GM23338 (cell line): Measurements from ENCODE around the gene ENTHD1. TPM values are rescaled to one million over a fixed set of nuclear protein-coding genes. Genes with fewer than 3 reads are reported as not detected.

Experiments used
- ATAC-seq: fragments of 200-7000 bp; cut with Tn5 transposase; 3 replicates; pipeline ENCODE4 v1.9.1; 2020
- DNase-seq: peaks from one replicate; pipeline ENCODE4 v3.0.0-alpha.2; 2015; ENCODE audit warnings: low spot score
- H2AFZ ChIP-seq: fragments of 200-600 bp; sonication (generic); 2 replicates; pipeline ENCODE4 v1.8.0; 2016; ENCODE audit warnings: antibody characterized with exemption, mild to moderate bottlenecking, moderate library complexity
- H3F3A ChIP-seq: fragments of 200-600 bp; sonication (generic); replicated peaks from 2 replicates; pipeline ENCODE4 v1.8.0; 2017; ENCODE audit warnings: antibody characterized with exemption, mixed run types, low read depth
- H3K27ac ChIP-seq: fragments of 200-600 bp; sonication (generic); 2 replicates; pipeline ENCODE4 v1.6.1; 2016; ENCODE audit warnings: low read depth
- H3K27me3 ChIP-seq: fragments of 200-600 bp; sonication (generic); 2 replicates; pipeline ENCODE4 v1.8.0; 2016; ENCODE audit warnings: mild to moderate bottlenecking, mixed run types, moderate library complexity; ENCODE audit not compliant: insufficient read depth
- H3K36me3 ChIP-seq: fragments of 200-600 bp; sonication (generic); 2 replicates; pipeline ENCODE4 v1.8.0; 2016; ENCODE audit warnings: mild to moderate bottlenecking; ENCODE audit not compliant: insufficient read depth
- H3K4me1 ChIP-seq: fragments of 200-600 bp; sonication (generic); 2 replicates; pipeline ENCODE4 v1.8.0; 2016; ENCODE audit warnings: mild to moderate bottlenecking, moderate library complexity; ENCODE audit not compliant: insufficient read depth
- H3K4me2 ChIP-seq: fragments of 200-600 bp; sonication (generic); 2 replicates; pipeline ENCODE4 v1.7.1; 2017; ENCODE audit warnings: mixed run types
- H3K4me3 ChIP-seq: fragments of 200-600 bp; sonication (generic); 2 replicates; pipeline ENCODE4 v1.6.1; 2016; ENCODE audit warnings: mixed run types
- H3K79me2 ChIP-seq: fragments of 200-600 bp; sonication (generic); replicated peaks from 2 replicates; pipeline ENCODE4 v1.8.0; 2017; ENCODE audit warnings: mild to moderate bottlenecking; ENCODE audit not compliant: insufficient read depth
- H3K9me2 ChIP-seq: fragments of 200-600 bp; sonication (generic); 2 replicates; pipeline ENCODE4 v1.8.0; 2017; ENCODE audit not compliant: insufficient read depth
- H4K20me1 ChIP-seq: fragments of 200-600 bp; sonication (generic); replicated peaks from 2 replicates; pipeline ENCODE4 v1.8.0; 2017; ENCODE audit warnings: mild to moderate bottlenecking; ENCODE audit not compliant: insufficient read depth
- H3K27ac Mint-ChIP-seq: 2 replicates; pipeline ENCODE4 v1.8.0; 2020; ENCODE audit warnings: inconsistent platforms, mild to moderate bottlenecking, moderate library complexity, mixed read lengths
- H3K27me3 Mint-ChIP-seq: 3 replicates; pipeline ENCODE4 v1.8.0; 2022; ENCODE audit warnings: low read depth, mild to moderate bottlenecking, moderate library complexity, mixed read lengths, inconsistent platforms; ENCODE audit not compliant: insufficient read depth, poor library complexity
- H3K36me3 Mint-ChIP-seq: 3 replicates; pipeline ENCODE4 v1.8.0; 2021; ENCODE audit warnings: low read depth, mild to moderate bottlenecking, inconsistent platforms, moderate library complexity, mixed read lengths
- H3K4me1 Mint-ChIP-seq: 3 replicates; pipeline ENCODE4 v1.8.0; 2020; ENCODE audit warnings: mild to moderate bottlenecking, inconsistent platforms, mixed read lengths
- H3K4me3 Mint-ChIP-seq: 3 replicates; pipeline ENCODE4 v1.8.0; 2021; ENCODE audit warnings: moderate library complexity, mild to moderate bottlenecking, inconsistent platforms, mixed read lengths
- H3K9me3 Mint-ChIP-seq: 3 replicates; pipeline ENCODE4 v1.8.0; 2020; ENCODE audit warnings: moderate library complexity, mild to moderate bottlenecking, inconsistent platforms, mixed read lengths
- CREB1 ChIP-seq: fragments of 250-450 bp; sonication (Bioruptor Pico); IDR thresholded peaks from 2 replicates; pipeline ENCODE4 v1.5.0; 2020; ENCODE audit warnings: low read depth, mild to moderate bottlenecking, moderate library complexity
- EZH2 ChIP-seq: fragments of 200-600 bp; sonication (generic); IDR thresholded peaks from one replicate; pipeline ENCODE4 v1.8.0; 2017; ENCODE audit warnings: antibody characterized with exemption, mild to moderate bottlenecking, low read depth; ENCODE audit not compliant: unreplicated experiment
- EZH2phosphoT487 ChIP-seq: fragments of 200-600 bp; sonication (generic); IDR thresholded peaks from one replicate; pipeline ENCODE4 v1.8.1; 2018; ENCODE audit warnings: antibody characterized with exemption; ENCODE audit not compliant: unreplicated experiment
- JUNB ChIP-seq: IDR thresholded peaks from one replicate; pipeline ENCODE4 v1.6.1; 2016; ENCODE audit warnings: antibody characterized with exemption; ENCODE audit not compliant: unreplicated experiment
- NANOG ChIP-seq: IDR thresholded peaks from 2 replicates; pipeline ENCODE4 v1.6.1; 2016; ENCODE audit warnings: antibody characterized with exemption, borderline replicate concordance
- POLR2AphosphoS5 ChIP-seq: IDR thresholded peaks from 2 replicates; pipeline ENCODE4 v1.6.1; 2016; ENCODE audit warnings: antibody characterized with exemption, low read depth
- STAT1 ChIP-seq: IDR thresholded peaks from one replicate; pipeline ENCODE4 v1.6.1; 2016; ENCODE audit warnings: antibody characterized with exemption; ENCODE audit not compliant: unreplicated experiment
- ZNF114 ChIP-seq: fragments of 250-450 bp; sonication (Bioruptor Pico); IDR thresholded peaks from 2 replicates; pipeline ENCODE4 v1.5.0; 2020; ENCODE audit warnings: mild to moderate bottlenecking, moderate library complexity
- ZNF331 ChIP-seq: fragments of 250-450 bp; sonication (Bioruptor Pico); IDR thresholded peaks from 2 replicates; pipeline ENCODE4 v1.5.0; 2020; ENCODE audit warnings: low read depth, mild to moderate bottlenecking, moderate library complexity
- polyA plus RNA-seq: library from polyadenylated mRNA; unstranded; fragments of >200 nt; fragmentation: Nextera tagmentation; extraction: Ambion mirVana; gene quantifications from 2 replicates; pipeline ENCODE4 v1.2.1, GENCODE V29; 2016
- total RNA-seq: library from RNA; depleted of rRNA; stranded (reverse); fragments of >200 nt; shearing (Covaris generic); gene quantifications from 2 replicates; pipeline ENCODE4 v1.2.3, GENCODE V29; 2014
- TF ChIP-seq, protein P1 (sequence below): fragments of 250-450 bp; sonication (Bioruptor Pico); IDR thresholded peaks from 2 replicates; pipeline ENCODE4 v1.5.0; 2020; ENCODE audit warnings: mild to moderate bottlenecking, moderate library complexity
- TF ChIP-seq, protein P2 (sequence below): IDR thresholded peaks from 2 replicates; pipeline ENCODE4 v1.6.1; 2016; ENCODE audit warnings: antibody characterized with exemption
- TF ChIP-seq, protein P3 (sequence below): IDR thresholded peaks from one replicate; pipeline ENCODE4 v1.6.1; 2018; ENCODE audit warnings: antibody characterized with exemption; ENCODE audit not compliant: unreplicated experiment
- TF ChIP-seq, protein P4 (sequence below), 2 experiments: fragments of 200-600 bp in 1 of 2; sonication (generic) in 1 of 2; conservative IDR thresholded peaks; 2 replicates each; pipeline versions ENCODE4 v1.5.1 to v1.6.1; 2016 to 2017; ENCODE audit warnings: antibody characterized with exemption in 2 of 2, low read depth in 2 of 2, mild to moderate bottlenecking in 2 of 2, moderate library complexity in 1 of 2

The ENTHD1 gene
- total and polyA plus RNA-seq, 2 experiments from 2014 or later = not detected

DNA sequence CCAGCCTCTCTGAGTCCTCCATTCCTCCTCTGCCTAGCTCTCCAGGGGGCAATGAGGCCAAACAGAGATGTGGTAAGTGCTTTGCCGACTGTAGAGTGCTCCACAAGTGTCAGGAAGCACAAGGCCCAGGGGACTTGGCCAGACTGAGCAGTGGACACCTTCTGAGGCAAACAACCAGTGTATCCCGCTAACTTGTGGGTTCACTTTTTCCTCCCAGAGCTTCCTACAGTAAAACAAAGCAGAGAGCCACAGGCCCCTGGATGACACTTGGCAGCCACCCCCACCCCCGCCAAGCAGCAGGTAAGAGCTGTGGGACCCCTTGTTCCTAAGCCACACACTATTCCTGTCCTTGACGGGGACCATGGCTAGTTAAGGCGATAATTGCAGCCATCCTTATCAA is 162.1 kb downstream of the ENTHD1 start:
- H3K27ac Mint-ChIP-seq = no peak overlapping the region
- H3K4me3 Mint-ChIP-seq = no peak overlapping the region
- Histone ChIP-seq H4K20me1 (no peaks in the 10 kb centered on the region), H3K9me2 (no peaks in the 10 kb centered on the region), H3K4me3 (no peak overlapping the region), H3K4me1 (no peaks in the 10 kb centered on the region; the same call in 1 of the 2 replicates), H2AFZ (no peak overlapping the region), H3F3A (no peaks in the 10 kb centered on the region), H3K4me2 (no peak overlapping the region), H3K27me3 (no peaks in the 10 kb centered on the region), H3K36me3 (no peaks in the 10 kb centered on the region), H3K27ac (no peak overlapping the region), H3K79me2 (no peaks in the 10 kb centered on the region)
- DNase-seq (no peak), ATAC-seq (no peak)
- peaks cover 4% of the 10 kb centered on the region for H3K27me3 Mint-ChIP-seq
- TF ChIP-seq EZH2phosphoT487 (no peak), POLR2AphosphoS5 (no peak), ZNF114 (CRISPR knock-in tag) (no peak), JUNB (no peak), EZH2 (no peak), STAT1 (no peak), ZNF331 (CRISPR knock-in tag) (no peak), CREB1 (no peak), NANOG (no peak)
- TF ChIP-seq, protein P1, sequence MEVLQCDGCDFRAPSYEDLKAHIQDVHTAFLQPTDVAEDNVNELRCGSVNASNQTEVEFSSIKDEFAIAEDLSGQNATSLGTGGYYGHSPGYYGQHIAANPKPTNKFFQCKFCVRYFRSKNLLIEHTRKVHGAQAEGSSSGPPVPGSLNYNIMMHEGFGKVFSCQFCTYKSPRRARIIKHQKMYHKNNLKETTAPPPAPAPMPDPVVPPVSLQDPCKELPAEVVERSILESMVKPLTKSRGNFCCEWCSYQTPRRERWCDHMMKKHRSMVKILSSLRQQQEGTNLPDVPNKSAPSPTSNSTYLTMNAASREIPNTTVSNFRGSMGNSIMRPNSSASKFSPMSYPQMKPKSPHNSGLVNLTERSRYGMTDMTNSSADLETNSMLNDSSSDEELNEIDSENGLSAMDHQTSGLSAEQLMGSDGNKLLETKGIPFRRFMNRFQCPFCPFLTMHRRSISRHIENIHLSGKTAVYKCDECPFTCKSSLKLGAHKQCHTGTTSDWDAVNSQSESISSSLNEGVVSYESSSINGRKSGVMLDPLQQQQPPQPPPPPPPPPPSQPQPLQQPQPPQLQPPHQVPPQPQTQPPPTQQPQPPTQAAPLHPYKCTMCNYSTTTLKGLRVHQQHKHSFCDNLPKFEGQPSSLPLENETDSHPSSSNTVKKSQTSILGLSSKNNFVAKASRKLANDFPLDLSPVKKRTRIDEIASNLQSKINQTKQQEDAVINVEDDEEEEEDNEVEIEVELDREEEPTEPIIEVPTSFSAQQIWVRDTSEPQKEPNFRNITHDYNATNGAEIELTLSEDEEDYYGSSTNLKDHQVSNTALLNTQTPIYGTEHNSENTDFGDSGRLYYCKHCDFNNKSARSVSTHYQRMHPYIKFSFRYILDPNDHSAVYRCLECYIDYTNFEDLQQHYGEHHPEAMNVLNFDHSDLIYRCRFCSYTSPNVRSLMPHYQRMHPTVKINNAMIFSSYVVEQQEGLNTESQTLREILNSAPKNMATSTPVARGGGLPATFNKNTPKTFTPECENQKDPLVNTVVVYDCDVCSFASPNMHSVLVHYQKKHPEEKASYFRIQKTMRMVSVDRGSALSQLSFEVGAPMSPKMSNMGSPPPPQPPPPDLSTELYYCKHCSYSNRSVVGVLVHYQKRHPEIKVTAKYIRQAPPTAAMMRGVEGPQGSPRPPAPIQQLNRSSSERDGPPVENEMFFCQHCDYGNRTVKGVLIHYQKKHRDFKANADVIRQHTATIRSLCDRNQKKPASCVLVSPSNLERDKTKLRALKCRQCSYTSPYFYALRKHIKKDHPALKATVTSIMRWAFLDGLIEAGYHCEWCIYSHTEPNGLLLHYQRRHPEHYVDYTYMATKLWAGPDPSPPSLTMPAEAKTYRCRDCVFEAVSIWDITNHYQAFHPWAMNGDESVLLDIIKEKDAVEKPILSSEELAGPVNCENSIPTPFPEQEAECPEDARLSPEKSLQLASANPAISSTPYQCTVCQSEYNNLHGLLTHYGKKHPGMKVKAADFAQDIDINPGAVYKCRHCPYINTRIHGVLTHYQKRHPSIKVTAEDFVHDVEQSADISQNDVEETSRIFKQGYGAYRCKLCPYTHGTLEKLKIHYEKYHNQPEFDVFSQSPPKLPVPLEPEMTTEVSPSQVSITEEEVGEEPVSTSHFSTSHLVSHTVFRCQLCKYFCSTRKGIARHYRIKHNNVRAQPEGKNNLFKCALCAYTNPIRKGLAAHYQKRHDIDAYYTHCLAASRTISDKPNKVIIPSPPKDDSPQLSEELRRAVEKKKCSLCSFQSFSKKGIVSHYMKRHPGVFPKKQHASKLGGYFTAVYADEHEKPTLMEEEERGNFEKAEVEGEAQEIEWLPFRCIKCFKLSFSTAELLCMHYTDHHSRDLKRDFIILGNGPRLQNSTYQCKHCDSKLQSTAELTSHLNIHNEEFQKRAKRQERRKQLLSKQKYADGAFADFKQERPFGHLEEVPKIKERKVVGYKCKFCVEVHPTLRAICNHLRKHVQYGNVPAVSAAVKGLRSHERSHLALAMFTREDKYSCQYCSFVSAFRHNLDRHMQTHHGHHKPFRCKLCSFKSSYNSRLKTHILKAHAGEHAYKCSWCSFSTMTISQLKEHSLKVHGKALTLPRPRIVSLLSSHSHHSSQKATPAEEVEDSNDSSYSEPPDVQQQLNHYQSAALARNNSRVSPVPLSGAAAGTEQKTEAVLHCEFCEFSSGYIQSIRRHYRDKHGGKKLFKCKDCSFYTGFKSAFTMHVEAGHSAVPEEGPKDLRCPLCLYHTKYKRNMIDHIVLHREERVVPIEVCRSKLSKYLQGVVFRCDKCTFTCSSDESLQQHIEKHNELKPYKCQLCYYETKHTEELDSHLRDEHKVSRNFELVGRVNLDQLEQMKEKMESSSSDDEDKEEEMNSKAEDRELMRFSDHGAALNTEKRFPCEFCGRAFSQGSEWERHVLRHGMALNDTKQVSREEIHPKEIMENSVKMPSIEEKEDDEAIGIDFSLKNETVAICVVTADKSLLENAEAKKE (CRISPR knock-in tag) = no peak
- TF ChIP-seq, protein P2, sequence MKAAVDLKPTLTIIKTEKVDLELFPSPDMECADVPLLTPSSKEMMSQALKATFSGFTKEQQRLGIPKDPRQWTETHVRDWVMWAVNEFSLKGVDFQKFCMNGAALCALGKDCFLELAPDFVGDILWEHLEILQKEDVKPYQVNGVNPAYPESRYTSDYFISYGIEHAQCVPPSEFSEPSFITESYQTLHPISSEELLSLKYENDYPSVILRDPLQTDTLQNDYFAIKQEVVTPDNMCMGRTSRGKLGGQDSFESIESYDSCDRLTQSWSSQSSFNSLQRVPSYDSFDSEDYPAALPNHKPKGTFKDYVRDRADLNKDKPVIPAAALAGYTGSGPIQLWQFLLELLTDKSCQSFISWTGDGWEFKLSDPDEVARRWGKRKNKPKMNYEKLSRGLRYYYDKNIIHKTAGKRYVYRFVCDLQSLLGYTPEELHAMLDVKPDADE = no peak
- TF ChIP-seq, protein P3, sequence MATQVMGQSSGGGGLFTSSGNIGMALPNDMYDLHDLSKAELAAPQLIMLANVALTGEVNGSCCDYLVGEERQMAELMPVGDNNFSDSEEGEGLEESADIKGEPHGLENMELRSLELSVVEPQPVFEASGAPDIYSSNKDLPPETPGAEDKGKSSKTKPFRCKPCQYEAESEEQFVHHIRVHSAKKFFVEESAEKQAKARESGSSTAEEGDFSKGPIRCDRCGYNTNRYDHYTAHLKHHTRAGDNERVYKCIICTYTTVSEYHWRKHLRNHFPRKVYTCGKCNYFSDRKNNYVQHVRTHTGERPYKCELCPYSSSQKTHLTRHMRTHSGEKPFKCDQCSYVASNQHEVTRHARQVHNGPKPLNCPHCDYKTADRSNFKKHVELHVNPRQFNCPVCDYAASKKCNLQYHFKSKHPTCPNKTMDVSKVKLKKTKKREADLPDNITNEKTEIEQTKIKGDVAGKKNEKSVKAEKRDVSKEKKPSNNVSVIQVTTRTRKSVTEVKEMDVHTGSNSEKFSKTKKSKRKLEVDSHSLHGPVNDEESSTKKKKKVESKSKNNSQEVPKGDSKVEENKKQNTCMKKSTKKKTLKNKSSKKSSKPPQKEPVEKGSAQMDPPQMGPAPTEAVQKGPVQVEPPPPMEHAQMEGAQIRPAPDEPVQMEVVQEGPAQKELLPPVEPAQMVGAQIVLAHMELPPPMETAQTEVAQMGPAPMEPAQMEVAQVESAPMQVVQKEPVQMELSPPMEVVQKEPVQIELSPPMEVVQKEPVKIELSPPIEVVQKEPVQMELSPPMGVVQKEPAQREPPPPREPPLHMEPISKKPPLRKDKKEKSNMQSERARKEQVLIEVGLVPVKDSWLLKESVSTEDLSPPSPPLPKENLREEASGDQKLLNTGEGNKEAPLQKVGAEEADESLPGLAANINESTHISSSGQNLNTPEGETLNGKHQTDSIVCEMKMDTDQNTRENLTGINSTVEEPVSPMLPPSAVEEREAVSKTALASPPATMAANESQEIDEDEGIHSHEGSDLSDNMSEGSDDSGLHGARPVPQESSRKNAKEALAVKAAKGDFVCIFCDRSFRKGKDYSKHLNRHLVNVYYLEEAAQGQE = no peak
- TF ChIP-seq, protein P4, sequence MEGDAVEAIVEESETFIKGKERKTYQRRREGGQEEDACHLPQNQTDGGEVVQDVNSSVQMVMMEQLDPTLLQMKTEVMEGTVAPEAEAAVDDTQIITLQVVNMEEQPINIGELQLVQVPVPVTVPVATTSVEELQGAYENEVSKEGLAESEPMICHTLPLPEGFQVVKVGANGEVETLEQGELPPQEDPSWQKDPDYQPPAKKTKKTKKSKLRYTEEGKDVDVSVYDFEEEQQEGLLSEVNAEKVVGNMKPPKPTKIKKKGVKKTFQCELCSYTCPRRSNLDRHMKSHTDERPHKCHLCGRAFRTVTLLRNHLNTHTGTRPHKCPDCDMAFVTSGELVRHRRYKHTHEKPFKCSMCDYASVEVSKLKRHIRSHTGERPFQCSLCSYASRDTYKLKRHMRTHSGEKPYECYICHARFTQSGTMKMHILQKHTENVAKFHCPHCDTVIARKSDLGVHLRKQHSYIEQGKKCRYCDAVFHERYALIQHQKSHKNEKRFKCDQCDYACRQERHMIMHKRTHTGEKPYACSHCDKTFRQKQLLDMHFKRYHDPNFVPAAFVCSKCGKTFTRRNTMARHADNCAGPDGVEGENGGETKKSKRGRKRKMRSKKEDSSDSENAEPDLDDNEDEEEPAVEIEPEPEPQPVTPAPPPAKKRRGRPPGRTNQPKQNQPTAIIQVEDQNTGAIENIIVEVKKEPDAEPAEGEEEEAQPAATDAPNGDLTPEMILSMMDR (conservative IDR thresholded peaks at IDR 0.05; ENCODE audit: low read depth in 2 of 2) = no peak
- H3K4me1 Mint-ChIP-seq = peaks cover 9% of the 10 kb centered on the region
- no peaks in the 10 kb centered on the region for H3K36me3 Mint-ChIP-seq
- no peaks in the 10 kb centered on the region for H3K9me3 Mint-ChIP-seq
